Sigmoid colon (tissue), 4 donors: ENCODE results near the gene CNTN5.

Experiments used
- CTCF ChIP-seq, 4 experiments: fragments of 450-650 bp in 3 of 4; fragments of 200-600 bp in 1 of 4; IDR thresholded peaks; one replicate each; pipeline ENCODE4 v1.5.1; 2016 to 2019; ENCODE audit warnings: antibody characterized with exemption in 4 of 4, mild to moderate bottlenecking in 3 of 4, moderate library complexity in 2 of 4
- EP300 ChIP-seq, 4 donors: sonication (generic); formaldehyde crosslinking; IDR thresholded peaks; one replicate each; pipeline ENCODE4 v1.6.1; 2017; ENCODE audit warnings: antibody characterized with exemption in 4 of 4

GRCh38 chr11:99349151-99349673 is 328.5 kb downstream of the CNTN5 start:
- TF ChIP-seq CTCF (IDR thresholded peaks at IDR 0.05) = no peak
- TF ChIP-seq EP300 (IDR thresholded peaks at IDR 0.05) = no peak
